Endothelial cell of umbilical vein (primary cell): Measurements from ENCODE around the gene NTS.

Experiments
- CTCF ChIP-seq, 2 donors: IDR thresholded peaks; 1 replicate in 1 of 2; 2 replicates in 1 of 2; pipeline ENCODE4 v1.5.1; 2011; ENCODE audit warnings: low read length in 2 of 2, mild to moderate bottlenecking in 2 of 2, moderate library complexity in 2 of 2, control low read depth in 1 of 2, inconsistent platforms in 1 of 2, low read depth in 1 of 2; ENCODE audit not compliant: insufficient read depth in 1 of 2; ENCODE audit errors: extremely low read depth in 1 of 2
- EZH2 ChIP-seq: IDR thresholded peaks from 2 replicates; pipeline ENCODE4 v1.6.1; 2012; ENCODE audit warnings: borderline replicate concordance, low read depth, mild to moderate bottlenecking, moderate library complexity, low read length, inconsistent platforms; ENCODE audit not compliant: severe bottlenecking
- FOS ChIP-seq: IDR thresholded peaks from 2 replicates; pipeline ENCODE4 v1.6.1; 2011; ENCODE audit warnings: mild to moderate bottlenecking, low read length, moderate library complexity, borderline replicate concordance; ENCODE audit not compliant: insufficient read depth
- GATA2 ChIP-seq: IDR thresholded peaks from 2 replicates; pipeline ENCODE4 v1.7.0; 2011; ENCODE audit warnings: low read depth, mild to moderate bottlenecking, moderate library complexity, mixed read lengths, low read length; ENCODE audit not compliant: insufficient read length, insufficient read depth
- JUN ChIP-seq: IDR thresholded peaks from 2 replicates; pipeline ENCODE4 v1.6.1; 2011; ENCODE audit warnings: borderline replicate concordance, low read depth; ENCODE audit not compliant: insufficient read length, insufficient read depth
- MAX ChIP-seq: IDR thresholded peaks from 2 replicates; pipeline ENCODE4 v1.6.1; 2011; ENCODE audit not compliant: insufficient read depth, insufficient read length
- MYC ChIP-seq: IDR thresholded peaks from one replicate; pipeline ENCODE4 v1.6.1; 2011; ENCODE audit warnings: mild to moderate bottlenecking, low read depth, low read length
- POLR2A ChIP-seq: IDR thresholded peaks from 2 replicates; pipeline ENCODE4 v1.6.1; 2012; ENCODE audit warnings: low read depth, mild to moderate bottlenecking, control low read depth, low read length
- POLR2AphosphoS5 ChIP-seq: IDR thresholded peaks from 2 replicates; pipeline ENCODE4 v1.6.1; 2012; ENCODE audit warnings: low read depth, mild to moderate bottlenecking, control low read depth, low read length, moderate library complexity; ENCODE audit not compliant: insufficient read depth

GRCh38 chr12:85855305-85855704 is 18.8 kb upstream of the NTS start:
- TF ChIP-seq CTCF (IDR thresholded peaks at IDR 0.05; ENCODE audit: extremely low read depth in 1 of 2, insufficient read depth in 1 of 2, low read depth in 1 of 2, low read length in 2 of 2) (no peak), GATA2 (no peak), POLR2A (no peak), EZH2 (no peak), MAX (no peak), MYC (no peak), POLR2AphosphoS5 (no peak), JUN (no peak), FOS (no peak)
